HG03025 (cell line): Measurements from ENCODE around the gene ACOT6.
"Not testable (repeated sequence)": the region's sequence is repeated elsewhere in the genome, so short reads cannot be mapped to it uniquely, and the experiment has no call there.

Source experiments
- ATAC-seq: cut with Tn5 transposase; IDR thresholded peaks from one replicate; pipeline ENCODE4 v1.9.1; 2021; ENCODE audit warnings: mild to moderate bottlenecking, moderate library complexity; ENCODE audit not compliant: unreplicated experiment, low FRiP score

Gene ACOT6

GRCh38 chr14:73591690-73592449 lies 20.4 kb upstream of the ACOT6 start, which contains the start of gene ACOT4:
Gene ACOT4, plus strand, starts transcription at chr14:73591873. Its CDS starts 87 bp downstream, at chr14:73591960.
- ATAC-seq, result no peak

GRCh38 chr14:73594491-73594890 lies 17.8 kb upstream of the ACOT6 start:
- ATAC-seq, result no peak

- no peak for ATAC-seq
Measured at GRCh38 chr14:73599499-73599898, 12.8 kb upstream of the ACOT6 start.

GRCh38 chr14:73602994-73603393 lies 9.3 kb upstream of the ACOT6 start:
- no peak for ATAC-seq

GRCh38 chr14:73606271-73606670 lies 6.0 kb upstream of the ACOT6 start:
- ATAC-seq, result no peak

GRCh38 chr14:73607241-73607640 lies 5.1 kb upstream of the ACOT6 start:
- no peak for ATAC-seq

GRCh38 chr14:73610687-73611086 lies 1.6 kb upstream of the ACOT6 start:
- ATAC-seq, result no peak

- ATAC-seq, result no peak
Measured at GRCh38 chr14:73613046-73613383, 698 bp downstream of the ACOT6 start.

- no peak for ATAC-seq
Measured at GRCh38 chr14:73613419-73613963, 1.2 kb downstream of the ACOT6 start.

GRCh38 chr14:73616831-73617230 lies 4.5 kb downstream of the ACOT6 start:
- ATAC-seq, result no peak

GRCh38 chr14:73619524-73619923 lies 7.2 kb downstream of the ACOT6 start:
- no peak for ATAC-seq

- no peak for ATAC-seq
Measured at GRCh38 chr14:73620268-73620667, 8.0 kb downstream of the ACOT6 start.

GRCh38 chr14:73623504-73624054 lies 11.3 kb downstream of the ACOT6 start:
- ATAC-seq, result no peak

- ATAC-seq, result no peak
Measured at GRCh38 chr14:73625706-73626105, 13.4 kb downstream of the ACOT6 start.

GRCh38 chr14:73627151-73627558 lies 14.8 kb downstream of the ACOT6 start:
- ATAC-seq, result no peak

GRCh38 chr14:73630009-73630780 lies 17.9 kb downstream of the ACOT6 start:
- ATAC-seq, result no peak

- no peak for ATAC-seq
Measured at GRCh38 chr14:73633116-73634010, 21.0 kb downstream of the ACOT6 start.

- ATAC-seq, result no peak
Measured at GRCh38 chr14:73634011-73634833, 21.9 kb downstream of the ACOT6 start.

- not testable (repeated sequence) for ATAC-seq
Measured at GRCh38 chr14:73636355-73636754, 24.0 kb downstream of the ACOT6 start.
